SK-N-SH (cell line): ENCODE measurements around the gene LANCL2. TPM values are rescaled to one million over a fixed set of nuclear protein-coding genes. Genes with fewer than 3 reads are reported as not detected.

Source experiments
- CTCF ChIA-PET: fragments of 300-600, 350-600 bp; formaldehyde crosslinking; extraction: SDS; loops from one replicate; lab custom pipeline; 2021; lab: Yijun Ruan, JAX
- POLR2A ChIA-PET: fragments of 350-600 bp; sonication (Branson Sonifier 250); formaldehyde crosslinking; extraction: SDS; loops from one replicate; lab custom pipeline; 2020; ENCODE audit warnings: antibody characterized with exemption, inconsistent platforms; lab: Yijun Ruan, JAX
- DNase-seq: peaks from one replicate; pipeline ENCODE4 v3.0.0; 2012
- H2AFZ ChIP-seq: fragments of 200-600 bp; sonication (generic); 2 replicates; pipeline ENCODE4 v1.8.1; 2016; ENCODE audit warnings: antibody characterized with exemption, mild to moderate bottlenecking, low read depth
- H3F3A ChIP-seq: fragments of 200-600 bp; sonication (generic); replicated peaks from 2 replicates; pipeline ENCODE3; 2016; ENCODE audit warnings: antibody characterized with exemption, mild to moderate bottlenecking; ENCODE audit not compliant: insufficient read depth
- H3K27ac ChIP-seq, 2 experiments: fragments of 200-500 bp in 1 of 2; fragments of 200-600 bp in 1 of 2; sonication (Bioruptor generic) in 1 of 2; sonication (generic), shearing (Covaris generic) in 1 of 2; 2 replicates each; pipeline versions ENCODE4 v1.5.1 to v1.6.1; 2014 to 2016; ENCODE audit warnings: low read depth in 2 of 2, inconsistent platforms in 1 of 2, low read length in 1 of 2, mild to moderate bottlenecking in 1 of 2, mixed read lengths in 1 of 2
- H3K27me3 ChIP-seq: fragments of 200-600 bp; sonication (generic), shearing (Covaris generic); 2 replicates; pipeline ENCODE4 v1.6.1; 2016; ENCODE audit warnings: mixed run types; ENCODE audit not compliant: insufficient read depth
- H3K36me3 ChIP-seq, 2 experiments: fragments of 200-500 bp in 1 of 2; fragments of 200-600 bp in 1 of 2; sonication (Bioruptor generic) in 1 of 2; sonication (generic) in 1 of 2; replicated peaks in 1 of 2; 2 replicates each; pipeline versions ENCODE3 to v1.5.1; 2014 to 2016; ENCODE audit warnings: low read length in 1 of 2, mild to moderate bottlenecking in 1 of 2; ENCODE audit not compliant: insufficient read depth in 2 of 2, control insufficient read depth in 1 of 2
- H3K4me1 ChIP-seq, 2 experiments: fragments of 200-500 bp in 1 of 2; fragments of 200-600 bp in 1 of 2; sonication (Bioruptor generic) in 1 of 2; sonication (generic), shearing (Covaris generic) in 1 of 2; 2 replicates each; pipeline versions ENCODE4 v1.5.1 to v1.6.1; 2014 to 2016; ENCODE audit warnings: low read depth in 1 of 2, low read length in 1 of 2, mixed run types in 1 of 2; ENCODE audit not compliant: insufficient read depth in 2 of 2, control insufficient read depth in 1 of 2
- H3K4me2 ChIP-seq: fragments of 200-600 bp; sonication (generic), shearing (Covaris generic); 2 replicates; pipeline ENCODE4 v1.6.1; 2017; ENCODE audit warnings: mixed run types
- H3K4me3 ChIP-seq, 2 experiments: fragments of 200-500 bp in 1 of 2; fragments of 200-600 bp in 1 of 2; sonication (Bioruptor generic) in 1 of 2; sonication (generic), shearing (Covaris generic) in 1 of 2; 2 replicates each; pipeline versions ENCODE4 v1.5.1 to v1.8.1; 2014 to 2016; ENCODE audit warnings: low read depth in 2 of 2, inconsistent platforms in 1 of 2, low read length in 1 of 2, mild to moderate bottlenecking in 1 of 2, mixed read lengths in 1 of 2, moderate library complexity in 1 of 2
- H3K79me2 ChIP-seq: fragments of 200-600 bp; sonication (generic); 2 replicates; pipeline ENCODE4 v1.8.1; 2017; ENCODE audit warnings: mild to moderate bottlenecking; ENCODE audit not compliant: insufficient read depth
- H3K9ac ChIP-seq: fragments of 200-600 bp; sonication (generic); 2 replicates; pipeline ENCODE4 v1.6.1; 2017; ENCODE audit warnings: mixed run types
- H3K9me2 ChIP-seq: fragments of 200-600 bp; sonication (generic); 2 replicates; pipeline ENCODE4 v1.6.1; 2017; ENCODE audit warnings: mixed run types
- H3K9me3 ChIP-seq: fragments of 200-600 bp; sonication (generic); 2 replicates; pipeline ENCODE4 v1.6.1; 2017; ENCODE audit warnings: mixed run types, mild to moderate bottlenecking, moderate library complexity
- H4K20me1 ChIP-seq: fragments of 200-600 bp; sonication (generic); 2 replicates; pipeline ENCODE4 v1.6.1; 2017; ENCODE audit warnings: mild to moderate bottlenecking, mixed run types; ENCODE audit not compliant: insufficient read depth
- ELF1 ChIP-seq: IDR thresholded peaks from 2 replicates; pipeline ENCODE4 v1.4.0; 2012
- FOSL2 ChIP-seq: IDR thresholded peaks from 2 replicates; pipeline ENCODE4 v1.4.0; 2012; ENCODE audit warnings: low read depth, mild to moderate bottlenecking, moderate library complexity, borderline replicate concordance
- FOXM1 ChIP-seq: IDR thresholded peaks from 2 replicates; pipeline ENCODE4 v1.4.0; 2012; ENCODE audit warnings: low read depth, mild to moderate bottlenecking
- GABPA ChIP-seq: IDR thresholded peaks from 2 replicates; pipeline ENCODE4 v1.4.0; 2012; ENCODE audit warnings: low read depth, mild to moderate bottlenecking
- MEF2A ChIP-seq: IDR thresholded peaks from 2 replicates; pipeline ENCODE4 v1.4.0; 2012; ENCODE audit warnings: low read depth, borderline replicate concordance
- MXI1 ChIP-seq: IDR thresholded peaks from 2 replicates; pipeline ENCODE4 v1.6.1; 2012; ENCODE audit warnings: mild to moderate bottlenecking, low read depth, low read length, improper control_type of control experiment
- RAD21 ChIP-seq: IDR thresholded peaks from 2 replicates; pipeline ENCODE4 v1.6.1; 2012; ENCODE audit warnings: mild to moderate bottlenecking, low read length
- RFX5 ChIP-seq: IDR thresholded peaks from 2 replicates; pipeline ENCODE4 v1.6.1; 2012; ENCODE audit warnings: mild to moderate bottlenecking, improper control_type of control experiment, low read length
- TEAD4 ChIP-seq: IDR thresholded peaks from 2 replicates; pipeline ENCODE4 v1.4.0; 2012; ENCODE audit warnings: mild to moderate bottlenecking, borderline replicate concordance; ENCODE audit not compliant: insufficient read depth
- YY1 ChIP-seq: IDR thresholded peaks from 2 replicates; pipeline ENCODE4 v1.4.0; 2012; ENCODE audit warnings: low read depth, mild to moderate bottlenecking
- WGBS: methylation state at CpG from one replicate; pipeline ENCODE4 v1.1.6; 2017; ENCODE audit warnings: low lambda C conversion rate; 5-methylcytosine and 5-hydroxymethylcytosine counted together
- polyA plus RNA-seq, 3 experiments: library from polyadenylated mRNA; depleted of rRNA; stranded (reverse); fragments of >200 nt; gene quantifications; 2 replicates each; pipeline ENCODE4 v1.2.3, GENCODE V29; 2012
- TF ChIP-seq, protein P1 (sequence below): IDR thresholded peaks from 2 replicates; pipeline ENCODE4 v1.4.0; 2012; ENCODE audit warnings: low read depth, borderline replicate concordance
- TF ChIP-seq, protein P2 (sequence below): fragments of 200-600 bp; sonication (generic); IDR thresholded peaks from 2 replicates; pipeline ENCODE4 v1.6.1; 2017; ENCODE audit warnings: antibody characterized with exemption, mild to moderate bottlenecking, moderate library complexity
- TF ChIP-seq, protein P3 (sequence below): IDR thresholded peaks from 2 replicates; pipeline ENCODE4 v1.6.1; 2012; ENCODE audit warnings: mild to moderate bottlenecking, low read depth, low read length, moderate library complexity
- TF ChIP-seq, protein P4 (sequence below): IDR thresholded peaks from 2 replicates; pipeline ENCODE4 v1.4.0; 2012; ENCODE audit warnings: low read depth, borderline replicate concordance
- TF ChIP-seq, protein P5 (sequence below): IDR thresholded peaks from 2 replicates; pipeline ENCODE4; 2012

Gene LANCL2
- polyA plus RNA-seq, 1 of the 3 experiments (the other 2 are of a cell fraction) = 36.7 TPM

DNA sequence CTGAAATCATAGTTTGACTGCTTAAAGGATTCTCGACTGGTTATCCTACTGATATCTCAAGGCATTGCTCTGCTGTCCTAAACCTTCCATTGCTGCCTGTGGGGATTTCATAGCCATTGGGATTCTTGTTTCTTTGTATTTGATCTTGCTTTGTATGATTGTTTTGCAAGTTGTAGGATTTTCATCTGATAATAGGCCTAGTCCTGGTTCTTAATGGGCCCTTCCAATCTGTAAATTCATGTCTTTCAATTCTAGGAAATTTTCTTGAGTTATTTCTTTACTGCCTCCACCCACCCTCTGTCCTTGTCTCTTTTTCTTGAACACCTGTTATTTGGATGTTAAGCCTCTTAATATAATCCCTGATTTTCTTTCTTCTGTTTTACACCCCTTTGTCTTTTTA is 72.2 kb downstream of the LANCL2 start:
- Histone ChIP-seq H3K27me3 (no peaks in the 10 kb centered on the region), H3K9me2 (no peaks in the 10 kb centered on the region), H3K36me3 (peaks cover 0 to 4% of the 10 kb centered on the region in 2 experiments), H3K4me3 (no peak overlapping the region), H3K79me2 (no peaks in the 10 kb centered on the region), H3K4me2 (no peak overlapping the region), H2AFZ (no peak overlapping the region), H3K9me3 (no peaks in the 10 kb centered on the region), H3F3A (peaks cover 4% of the 10 kb centered on the region), H3K9ac (no peak overlapping the region), H3K4me1 (peaks cover 16 to 41% of the 10 kb centered on the region in 2 experiments), H4K20me1 (no peaks in the 10 kb centered on the region), H3K27ac (no peak overlapping the region)
- CTCF ChIA-PET = interaction anchor here (1.1 to 1.3 kb wide), 2 partner anchors 20 to 134 kb away, joined by 3 to 4 read pairs; partner anchors contain the start of gene VOPP1
- no peak for DNase-seq
- POLR2A ChIA-PET = no interaction called here
- WGBS = 92% methylated on average over 1 of the region's 1 CpG
- TF ChIP-seq FOXM1 (no peak), ELF1 (no peak), YY1 (no peak), RFX5 (no peak), GABPA (no peak), FOSL2 (no peak), MEF2A (no peak), RAD21 (no peak), MXI1 (no peak), TEAD4 (no peak)
- TF ChIP-seq, protein P1, sequence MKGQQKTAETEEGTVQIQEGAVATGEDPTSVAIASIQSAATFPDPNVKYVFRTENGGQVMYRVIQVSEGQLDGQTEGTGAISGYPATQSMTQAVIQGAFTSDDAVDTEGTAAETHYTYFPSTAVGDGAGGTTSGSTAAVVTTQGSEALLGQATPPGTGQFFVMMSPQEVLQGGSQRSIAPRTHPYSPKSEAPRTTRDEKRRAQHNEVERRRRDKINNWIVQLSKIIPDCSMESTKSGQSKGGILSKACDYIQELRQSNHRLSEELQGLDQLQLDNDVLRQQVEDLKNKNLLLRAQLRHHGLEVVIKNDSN = no peak
- TF ChIP-seq, protein P2, sequence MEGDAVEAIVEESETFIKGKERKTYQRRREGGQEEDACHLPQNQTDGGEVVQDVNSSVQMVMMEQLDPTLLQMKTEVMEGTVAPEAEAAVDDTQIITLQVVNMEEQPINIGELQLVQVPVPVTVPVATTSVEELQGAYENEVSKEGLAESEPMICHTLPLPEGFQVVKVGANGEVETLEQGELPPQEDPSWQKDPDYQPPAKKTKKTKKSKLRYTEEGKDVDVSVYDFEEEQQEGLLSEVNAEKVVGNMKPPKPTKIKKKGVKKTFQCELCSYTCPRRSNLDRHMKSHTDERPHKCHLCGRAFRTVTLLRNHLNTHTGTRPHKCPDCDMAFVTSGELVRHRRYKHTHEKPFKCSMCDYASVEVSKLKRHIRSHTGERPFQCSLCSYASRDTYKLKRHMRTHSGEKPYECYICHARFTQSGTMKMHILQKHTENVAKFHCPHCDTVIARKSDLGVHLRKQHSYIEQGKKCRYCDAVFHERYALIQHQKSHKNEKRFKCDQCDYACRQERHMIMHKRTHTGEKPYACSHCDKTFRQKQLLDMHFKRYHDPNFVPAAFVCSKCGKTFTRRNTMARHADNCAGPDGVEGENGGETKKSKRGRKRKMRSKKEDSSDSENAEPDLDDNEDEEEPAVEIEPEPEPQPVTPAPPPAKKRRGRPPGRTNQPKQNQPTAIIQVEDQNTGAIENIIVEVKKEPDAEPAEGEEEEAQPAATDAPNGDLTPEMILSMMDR = no peak
- TF ChIP-seq, protein P3, sequence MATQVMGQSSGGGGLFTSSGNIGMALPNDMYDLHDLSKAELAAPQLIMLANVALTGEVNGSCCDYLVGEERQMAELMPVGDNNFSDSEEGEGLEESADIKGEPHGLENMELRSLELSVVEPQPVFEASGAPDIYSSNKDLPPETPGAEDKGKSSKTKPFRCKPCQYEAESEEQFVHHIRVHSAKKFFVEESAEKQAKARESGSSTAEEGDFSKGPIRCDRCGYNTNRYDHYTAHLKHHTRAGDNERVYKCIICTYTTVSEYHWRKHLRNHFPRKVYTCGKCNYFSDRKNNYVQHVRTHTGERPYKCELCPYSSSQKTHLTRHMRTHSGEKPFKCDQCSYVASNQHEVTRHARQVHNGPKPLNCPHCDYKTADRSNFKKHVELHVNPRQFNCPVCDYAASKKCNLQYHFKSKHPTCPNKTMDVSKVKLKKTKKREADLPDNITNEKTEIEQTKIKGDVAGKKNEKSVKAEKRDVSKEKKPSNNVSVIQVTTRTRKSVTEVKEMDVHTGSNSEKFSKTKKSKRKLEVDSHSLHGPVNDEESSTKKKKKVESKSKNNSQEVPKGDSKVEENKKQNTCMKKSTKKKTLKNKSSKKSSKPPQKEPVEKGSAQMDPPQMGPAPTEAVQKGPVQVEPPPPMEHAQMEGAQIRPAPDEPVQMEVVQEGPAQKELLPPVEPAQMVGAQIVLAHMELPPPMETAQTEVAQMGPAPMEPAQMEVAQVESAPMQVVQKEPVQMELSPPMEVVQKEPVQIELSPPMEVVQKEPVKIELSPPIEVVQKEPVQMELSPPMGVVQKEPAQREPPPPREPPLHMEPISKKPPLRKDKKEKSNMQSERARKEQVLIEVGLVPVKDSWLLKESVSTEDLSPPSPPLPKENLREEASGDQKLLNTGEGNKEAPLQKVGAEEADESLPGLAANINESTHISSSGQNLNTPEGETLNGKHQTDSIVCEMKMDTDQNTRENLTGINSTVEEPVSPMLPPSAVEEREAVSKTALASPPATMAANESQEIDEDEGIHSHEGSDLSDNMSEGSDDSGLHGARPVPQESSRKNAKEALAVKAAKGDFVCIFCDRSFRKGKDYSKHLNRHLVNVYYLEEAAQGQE = no peak
- TF ChIP-seq, protein P4, sequence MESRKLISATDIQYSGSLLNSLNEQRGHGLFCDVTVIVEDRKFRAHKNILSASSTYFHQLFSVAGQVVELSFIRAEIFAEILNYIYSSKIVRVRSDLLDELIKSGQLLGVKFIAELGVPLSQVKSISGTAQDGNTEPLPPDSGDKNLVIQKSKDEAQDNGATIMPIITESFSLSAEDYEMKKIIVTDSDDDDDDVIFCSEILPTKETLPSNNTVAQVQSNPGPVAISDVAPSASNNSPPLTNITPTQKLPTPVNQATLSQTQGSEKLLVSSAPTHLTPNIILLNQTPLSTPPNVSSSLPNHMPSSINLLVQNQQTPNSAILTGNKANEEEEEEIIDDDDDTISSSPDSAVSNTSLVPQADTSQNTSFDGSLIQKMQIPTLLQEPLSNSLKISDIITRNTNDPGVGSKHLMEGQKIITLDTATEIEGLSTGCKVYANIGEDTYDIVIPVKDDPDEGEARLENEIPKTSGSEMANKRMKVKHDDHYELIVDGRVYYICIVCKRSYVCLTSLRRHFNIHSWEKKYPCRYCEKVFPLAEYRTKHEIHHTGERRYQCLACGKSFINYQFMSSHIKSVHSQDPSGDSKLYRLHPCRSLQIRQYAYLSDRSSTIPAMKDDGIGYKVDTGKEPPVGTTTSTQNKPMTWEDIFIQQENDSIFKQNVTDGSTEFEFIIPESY = no peak
- TF ChIP-seq, protein P5, sequence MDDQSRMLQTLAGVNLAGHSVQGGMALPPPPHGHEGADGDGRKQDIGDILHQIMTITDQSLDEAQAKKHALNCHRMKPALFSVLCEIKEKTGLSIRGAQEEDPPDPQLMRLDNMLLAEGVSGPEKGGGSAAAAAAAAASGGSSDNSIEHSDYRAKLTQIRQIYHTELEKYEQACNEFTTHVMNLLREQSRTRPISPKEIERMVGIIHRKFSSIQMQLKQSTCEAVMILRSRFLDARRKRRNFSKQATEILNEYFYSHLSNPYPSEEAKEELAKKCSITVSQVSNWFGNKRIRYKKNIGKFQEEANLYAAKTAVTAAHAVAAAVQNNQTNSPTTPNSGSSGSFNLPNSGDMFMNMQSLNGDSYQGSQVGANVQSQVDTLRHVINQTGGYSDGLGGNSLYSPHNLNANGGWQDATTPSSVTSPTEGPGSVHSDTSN = no peak
